HUES6 (cell line): Measurements from ENCODE around the gene UBR3.

Source experiments
- H3K27ac ChIP-seq: 2 replicates; pipeline ENCODE4 v1.7.0; 2013; ENCODE audit warnings: low read depth, mild to moderate bottlenecking, low read length, inconsistent platforms
- H3K27me3 ChIP-seq: 2 replicates; pipeline ENCODE4 v1.6.1; 2013; ENCODE audit warnings: low read length; ENCODE audit not compliant: control insufficient read depth, insufficient read depth
- H3K36me3 ChIP-seq: 2 replicates; pipeline ENCODE4 v1.6.1; 2013; ENCODE audit warnings: low read length; ENCODE audit not compliant: control insufficient read depth, insufficient read depth
- H3K4me1 ChIP-seq: 2 replicates; pipeline ENCODE4 v1.6.1; 2013; ENCODE audit warnings: low read length; ENCODE audit not compliant: control insufficient read depth, insufficient read depth
- H3K4me3 ChIP-seq: 2 replicates; pipeline ENCODE4 v1.5.1; 2013; ENCODE audit warnings: low read depth, low read length
- H3K9ac ChIP-seq: one replicate; pipeline ENCODE4 v1.6.1; 2013; ENCODE audit warnings: mild to moderate bottlenecking, low read length
- H3K9me3 ChIP-seq: 2 replicates; pipeline ENCODE4 v1.6.1; 2013; ENCODE audit warnings: low read depth, low read length; ENCODE audit not compliant: control insufficient read depth, insufficient read depth

The UBR3 gene

GRCh38 chr2:170022692-170023091 is 195.4 kb downstream of the UBR3 start:
- H3K27ac ChIP-seq: no peak overlapping the region
- no peak overlapping the region for H3K9ac ChIP-seq
- no peaks in the 10 kb centered on the region for H3K36me3 ChIP-seq
- H3K27me3 ChIP-seq: no peaks in the 10 kb centered on the region
- H3K4me1 ChIP-seq: peaks cover 7% of the 10 kb centered on the region; the same call in 1 of the 2 replicates
- H3K4me3 ChIP-seq: no peak overlapping the region
- H3K9me3 ChIP-seq: no peaks in the 10 kb centered on the region

- peaks cover 13% of the 10 kb centered on the region for H3K4me1 ChIP-seq
- no peak overlapping the region for H3K9ac ChIP-seq
- H3K4me3 ChIP-seq: no peak overlapping the region
- no peak overlapping the region for H3K27ac ChIP-seq
- H3K27me3 ChIP-seq: no peaks in the 10 kb centered on the region
- H3K9me3 ChIP-seq: no peaks in the 10 kb centered on the region
- H3K36me3 ChIP-seq: no peaks in the 10 kb centered on the region
These were observed 197.5 kb downstream of the UBR3 start for GRCh38 chr2:170024721-170025120.

- Histone ChIP-seq H3K9me3 (no peaks in the 10 kb centered on the region), H3K36me3 (no peaks in the 10 kb centered on the region), H3K4me1 (peaks cover 13% of the 10 kb centered on the region), H3K27me3 (no peaks in the 10 kb centered on the region), H3K9ac (no peak overlapping the region), H3K4me3 (no peak overlapping the region), H3K27ac (no peak overlapping the region)
These were observed 198.0 kb downstream of the UBR3 start for GRCh38 chr2:170025223-170025622.

GRCh38 chr2:170026361-170026760 is 199.1 kb downstream of the UBR3 start:
- H3K9me3 ChIP-seq: 0 out of 2 replicates have a peak, but pooled peaks cover 4% of the 10 kb centered on the region
- H3K4me1 ChIP-seq: peaks cover 11% of the 10 kb centered on the region
- H3K4me3 ChIP-seq: no peak overlapping the region
- H3K36me3 ChIP-seq: no peaks in the 10 kb centered on the region
- no peak overlapping the region for H3K27ac ChIP-seq
- H3K27me3 ChIP-seq: no peaks in the 10 kb centered on the region
- no peak overlapping the region for H3K9ac ChIP-seq

GRCh38 chr2:170029551-170029950 is 202.3 kb downstream of the UBR3 start:
- no peaks in the 10 kb centered on the region for H3K27me3 ChIP-seq
- peaks cover 10% of the 10 kb centered on the region; the same call in 1 of the 2 replicates for H3K4me1 ChIP-seq
- no peaks in the 10 kb centered on the region for H3K36me3 ChIP-seq
- no peak overlapping the region for H3K4me3 ChIP-seq
- H3K9ac ChIP-seq: no peak overlapping the region
- H3K9me3 ChIP-seq: 0 out of 2 replicates have a peak, but pooled peaks cover 4% of the 10 kb centered on the region
- H3K27ac ChIP-seq: no peak overlapping the region

GRCh38 chr2:170030040-170030439 is 202.8 kb downstream of the UBR3 start:
- H3K4me1 ChIP-seq: peaks cover 10% of the 10 kb centered on the region; the same call in 1 of the 2 replicates
- no peak overlapping the region for H3K9ac ChIP-seq
- no peak overlapping the region for H3K27ac ChIP-seq
- H3K9me3 ChIP-seq: 0 out of 2 replicates have a peak, but pooled peaks cover 4% of the 10 kb centered on the region
- no peaks in the 10 kb centered on the region for H3K36me3 ChIP-seq
- H3K4me3 ChIP-seq: no peak overlapping the region
- H3K27me3 ChIP-seq: no peaks in the 10 kb centered on the region

- 0 out of 2 replicates have a peak, but pooled peaks cover 4% of the 10 kb centered on the region for H3K9me3 ChIP-seq
- H3K36me3 ChIP-seq: no peaks in the 10 kb centered on the region
- no peak overlapping the region for H3K4me3 ChIP-seq
- H3K27me3 ChIP-seq: no peaks in the 10 kb centered on the region
- no peak overlapping the region for H3K9ac ChIP-seq
- peaks cover 10% of the 10 kb centered on the region; the same call in 1 of the 2 replicates for H3K4me1 ChIP-seq
- no peak overlapping the region for H3K27ac ChIP-seq
These were observed 204.0 kb downstream of the UBR3 start for GRCh38 chr2:170031288-170031687.

GRCh38 chr2:170034596-170034995 is 207.3 kb downstream of the UBR3 start:
- Histone ChIP-seq H3K27me3 (no peaks in the 10 kb centered on the region), H3K27ac (no peak overlapping the region), H3K9me3 (0 out of 2 replicates have a peak, but pooled peaks cover 4% of the 10 kb centered on the region), H3K36me3 (no peaks in the 10 kb centered on the region), H3K9ac (no peak overlapping the region), H3K4me1 (0 out of 2 replicates have a peak, but pooled peaks cover under 1% of the 10 kb centered on the region), H3K4me3 (no peak overlapping the region)

- Histone ChIP-seq H3K27me3 (no peaks in the 10 kb centered on the region), H3K36me3 (no peaks in the 10 kb centered on the region), H3K27ac (no peak overlapping the region), H3K9me3 (no peaks in the 10 kb centered on the region), H3K4me3 (no peak overlapping the region), H3K4me1 (no peaks in the 10 kb centered on the region), H3K9ac (no peak overlapping the region)
These were observed 211.5 kb downstream of the UBR3 start for GRCh38 chr2:170038734-170039133.

- Histone ChIP-seq H3K9me3 (no peaks in the 10 kb centered on the region), H3K4me1 (no peaks in the 10 kb centered on the region), H3K9ac (no peak overlapping the region), H3K36me3 (no peaks in the 10 kb centered on the region), H3K27me3 (no peaks in the 10 kb centered on the region), H3K27ac (no peak overlapping the region), H3K4me3 (no peak overlapping the region)
These were observed 212.3 kb downstream of the UBR3 start for GRCh38 chr2:170039401-170040172.

- no peak overlapping the region for H3K27ac ChIP-seq
- no peaks in the 10 kb centered on the region for H3K27me3 ChIP-seq
- H3K9me3 ChIP-seq: no peaks in the 10 kb centered on the region
- H3K36me3 ChIP-seq: no peaks in the 10 kb centered on the region
- no peak overlapping the region for H3K9ac ChIP-seq
- no peaks in the 10 kb centered on the region for H3K4me1 ChIP-seq
- no peak overlapping the region for H3K4me3 ChIP-seq
These were observed 217.7 kb downstream of the UBR3 start for GRCh38 chr2:170044751-170045478.
